Activated CD4-positive, alpha-beta T cell treated with anti-CD3 and anti-CD28 coated beads, Interleukin-10, Interleukin-2, amounts not matched to agents 100 ng/mL and 50 ng/mL, durations not matched to agents 16 hours and 8 hours (primary cell): ENCODE data around the gene NME3.

Source experiments
- DNase-seq: peaks from one replicate; pipeline ENCODE4 v3.0.0-alpha.2; 2020

The NME3 gene

GRCh38 chr16:1721372-1721771 lies 50.0 kb downstream of the NME3 start:
- no peak for DNase-seq
